K562 (cell line): ENCODE data around the gene KANK2. TPM values are rescaled to one million over a fixed set of nuclear protein-coding genes. Genes with fewer than 3 reads are reported as not detected.

Experiments
- AFF4 ChIP-seq: sonication (generic); formaldehyde crosslinking; IDR thresholded peaks from 2 replicates; pipeline ENCODE4 v1.8.0; 2023; ENCODE audit warnings: mild to moderate bottlenecking, missing genetic modification reagents
- ARID1B ChIP-seq: fragments of 450-650 bp; IDR thresholded peaks from 2 replicates; pipeline ENCODE4 v1.6.1; 2016; ENCODE audit warnings: antibody characterized with exemption, mild to moderate bottlenecking, inconsistent platforms
- BDP1 ChIP-seq: IDR thresholded peaks from 3 replicates; pipeline ENCODE4 v1.6.1; 2011; ENCODE audit not compliant: insufficient read length, insufficient read depth
- FOXJ3 ChIP-seq: sonication (generic); formaldehyde crosslinking; IDR thresholded peaks from 2 replicates; pipeline ENCODE4 v1.4.0; 2020; ENCODE audit warnings: mild to moderate bottlenecking, missing genetic modification reagents
- GABPB2 ChIP-seq: fragments of 250-450 bp; sonication (Bioruptor Pico); conservative IDR thresholded peaks from 2 replicates; pipeline ENCODE4 v1.5.1; 2021; ENCODE audit warnings: mild to moderate bottlenecking
- HMG20A ChIP-seq: fragments of 450-650 bp; formaldehyde crosslinking; conservative IDR thresholded peaks from 2 replicates; pipeline ENCODE4 v1.4.0; 2020; ENCODE audit warnings: mild to moderate bottlenecking, mixed read lengths
- MXD1 ChIP-seq: fragments of 250-450 bp; sonication (Bioruptor Pico); IDR thresholded peaks from 2 replicates; pipeline ENCODE4 v1.8.0; 2021; ENCODE audit warnings: borderline replicate concordance, mild to moderate bottlenecking, moderate library complexity; ENCODE audit not compliant: poor library complexity, severe bottlenecking
- NFYB ChIP-seq: IDR thresholded peaks from 2 replicates; pipeline ENCODE4 v1.6.1; 2011; ENCODE audit warnings: mild to moderate bottlenecking, moderate library complexity; ENCODE audit not compliant: insufficient read length; ENCODE audit errors: extremely low read depth
- PREB ChIP-seq: sonication (generic); formaldehyde crosslinking; IDR thresholded peaks from 2 replicates; pipeline ENCODE4 v1.8.1; 2023; ENCODE audit warnings: mild to moderate bottlenecking, missing genetic modification reagents
- RBM25 ChIP-seq: fragments of 200-400 bp; formaldehyde crosslinking; IDR thresholded peaks from 2 replicates; pipeline ENCODE4 v1.6.1; 2018; ENCODE audit warnings: low read length, low read depth, moderate library complexity; ENCODE audit not compliant: severe bottlenecking
- SMARCE1 ChIP-seq: fragments of 450-650 bp; IDR thresholded peaks from 2 replicates; pipeline ENCODE4 v1.7.1; 2016; ENCODE audit warnings: mild to moderate bottlenecking
- SP1 ChIP-seq: sonication (generic); formaldehyde crosslinking; IDR thresholded peaks from 2 replicates; pipeline ENCODE4 v1.8.1; 2022; ENCODE audit warnings: mild to moderate bottlenecking, missing genetic modification reagents
- TEAD4 ChIP-seq, 2 experiments: sonication (generic) in 1 of 2; formaldehyde crosslinking in 1 of 2; IDR thresholded peaks; 2 replicates each; pipeline versions ENCODE4 v1.6.1 to v1.8.0; 2012 to 2022; ENCODE audit warnings: borderline replicate concordance in 1 of 2, inconsistent platforms in 1 of 2, low read length in 1 of 2, mild to moderate bottlenecking in 1 of 2, missing genetic modification reagents in 1 of 2
- ZNF3 ChIP-seq: fragments of 250-450 bp; sonication (Bioruptor Pico); IDR thresholded peaks from 2 replicates; pipeline ENCODE4 v1.5.0; 2021; ENCODE audit warnings: mild to moderate bottlenecking, moderate library complexity
- ZNF518B ChIP-seq: fragments of 250-450 bp; sonication (Bioruptor Pico); IDR thresholded peaks from 2 replicates; pipeline ENCODE4 v1.5.0; 2021; ENCODE audit warnings: mild to moderate bottlenecking, moderate library complexity
- ZNF740 ChIP-seq, 3 experiments: fragments of 200-800 bp in 1 of 3; sonication (Bioruptor generic) in 1 of 3; sonication (generic) in 1 of 3; formaldehyde crosslinking in 1 of 3; IDR thresholded peaks; 2 replicates each; pipeline versions ENCODE4 v1.6.1 to v1.8.0; 2016 to 2022; ENCODE audit warnings: mild to moderate bottlenecking in 2 of 3, missing compliant biosample characterization in 2 of 3, missing genetic modification characterization in 2 of 3, missing genetic modification reagents in 1 of 3
- polyA plus RNA-seq, 8 experiments: library from polyadenylated mRNA; depleted of rRNA in 4 of 8; stranded (reverse) in 5 of 8; unstranded in 3 of 8; fragments of >200 nt; fragmentation: Nextera tagmentation in 2 of 8; fragmentation: Illumina TruSeq in 1 of 8; extraction: Ambion mirVana in 2 of 8; extraction: Trizol in 1 of 8; gene quantifications; 2 replicates each; pipeline versions ENCODE4 v1.2.1 to v1.2.3, GENCODE V29; 2011 to 2014; ENCODE audit warnings: inconsistent platforms in 1 of 8, missing spikeins in 1 of 8
- total RNA-seq, 7 experiments: library from RNA; depleted of rRNA in 6 of 7; stranded (reverse); fragments of >200 nt in 6 of 7; fragmentation: Illumina TruSeq in 2 of 7; extraction: Trizol in 2 of 7; gene quantifications; 2 replicates each; pipeline versions ENCODE4 v1.2.1 to v1.2.3, GENCODE V29; 2011 to 2021; ENCODE audit warnings: low replicate concordance in 1 of 7

KANK2 gene
- total and polyA plus RNA-seq, 9 of the 15 experiments (the other 6 are each of a cell fraction or from before 2014, with no cell fraction given): 4.4 to 47.8 (median 21.3) TPM

GRCh38 chr19:11159598-11160439, 37.5 kb downstream of the KANK2 start (continued):
- TF ChIP-seq SP1 (CRISPR knock-in tag) (no peak), BDP1 (no peak), ARID1B (peak; percentile 57), TEAD4 (IDR thresholded peaks at IDR 0.05; ENCODE audit: low read length) (no peak; the same call in 1 of the 2 replicates), TEAD4 (CRISPR knock-in tag; IDR thresholded peaks at IDR 0.05; ENCODE audit: borderline replicate concordance) (no peak), ZNF3 (CRISPR knock-in tag) (no peak), SMARCE1 (no peak), PREB (CRISPR knock-in tag) (no peak), MXD1 (CRISPR knock-in tag) (no peak), NFYB (no peak), AFF4 (CRISPR knock-in tag) (no peak), RBM25 (no peak), GABPB2 (no peak), FOXJ3 (no peak), ZNF518B (CRISPR knock-in tag) (no peak), HMG20A (CRISPR knock-in tag) (no peak), ZNF740 (CRISPR knock-in tag; IDR thresholded peaks at IDR 0.05) (no peak), ZNF740 (tag; IDR thresholded peaks at IDR 0.05) (no peak)
